NCI-H345 treated with DMSO at 0.1 percent for 48 hours (cell line): ENCODE results near the gene ULBP3.
"Not testable (repeated sequence)": the region's sequence is repeated elsewhere in the genome, so short reads cannot be mapped to it uniquely, and the experiment has no call there.

Experiments used
- DNase-seq: peaks from one replicate; lab custom pipeline; 2025; ENCODE audit not compliant: unreplicated experiment; lab: John Stamatoyannopoulos, UW

Gene ULBP3

GRCh38 chr6:150017186-150017521 lies 51.8 kb downstream of the ULBP3 start:
- not testable (repeated sequence) for DNase-seq

GRCh38 chr6:150016324-150017185 lies 52.4 kb downstream of the ULBP3 start:
- peak; percentile 70 for DNase-seq

GRCh38 chr6:150015281-150016001 lies 53.5 kb downstream of the ULBP3 start:
- not testable (repeated sequence) for DNase-seq

GRCh38 chr6:150014623-150015280 lies 54.2 kb downstream of the ULBP3 start:
- DNase-seq = not testable (repeated sequence)

- DNase-seq = not testable (repeated sequence)
These were observed 54.9 kb downstream of the ULBP3 start for GRCh38 chr6:150013785-150014622.

GRCh38 chr6:150012846-150013784 lies 55.8 kb downstream of the ULBP3 start:
- DNase-seq = not testable (repeated sequence)
